HCEC 1CT (cell line): ENCODE measurements around the gene DNAH6.

ENCODE experiments used
- DNase-seq: peaks from one replicate; pipeline ENCODE4 v3.0.0-alpha.2; 2017

The DNAH6 gene

DNA sequence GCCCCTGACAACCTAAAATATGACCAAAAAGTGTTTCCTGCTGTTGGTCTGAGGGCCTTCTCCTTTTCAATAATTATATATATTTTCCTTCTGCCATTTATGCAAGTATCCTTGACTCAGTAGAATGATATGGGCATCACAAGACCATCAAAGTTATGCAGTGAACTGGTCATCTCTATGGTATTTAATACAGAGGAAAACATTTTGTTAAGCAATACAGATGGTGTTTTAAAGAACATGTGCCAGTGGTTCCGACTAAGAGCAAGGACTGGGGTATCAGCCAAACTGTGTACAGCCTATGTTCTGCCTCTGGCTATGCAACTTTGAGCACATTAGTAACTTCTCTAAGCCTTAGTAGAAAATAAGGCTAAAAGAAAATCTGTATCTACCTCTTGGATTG, 185.6 kb downstream of the DNAH6 start:
- DNase-seq = peak; percentile 97

DNA sequence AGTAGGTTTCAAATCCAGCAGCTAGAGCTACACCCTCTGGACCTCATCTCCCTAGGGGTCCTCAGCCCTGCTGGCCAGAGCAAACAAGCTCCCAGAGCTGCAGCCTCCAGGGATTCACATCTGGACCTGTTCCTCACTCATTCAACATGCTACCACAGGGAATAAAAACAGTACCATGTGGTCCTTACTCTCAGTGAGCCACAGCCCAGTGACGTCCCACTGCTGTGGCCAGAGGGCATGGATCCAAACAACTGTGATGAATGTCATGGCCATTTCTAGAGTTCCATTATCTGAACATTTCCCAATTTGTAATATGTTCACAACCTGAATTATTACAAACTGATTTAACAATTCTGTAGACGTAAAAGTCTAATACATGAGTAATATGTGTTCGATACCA, 186.6 kb downstream of the DNAH6 start:
- DNase-seq = no peak

- no peak for DNase-seq
Observed at GRCh38 chr2:84703831-84704230, 187.5 kb downstream of the DNAH6 start.

DNA sequence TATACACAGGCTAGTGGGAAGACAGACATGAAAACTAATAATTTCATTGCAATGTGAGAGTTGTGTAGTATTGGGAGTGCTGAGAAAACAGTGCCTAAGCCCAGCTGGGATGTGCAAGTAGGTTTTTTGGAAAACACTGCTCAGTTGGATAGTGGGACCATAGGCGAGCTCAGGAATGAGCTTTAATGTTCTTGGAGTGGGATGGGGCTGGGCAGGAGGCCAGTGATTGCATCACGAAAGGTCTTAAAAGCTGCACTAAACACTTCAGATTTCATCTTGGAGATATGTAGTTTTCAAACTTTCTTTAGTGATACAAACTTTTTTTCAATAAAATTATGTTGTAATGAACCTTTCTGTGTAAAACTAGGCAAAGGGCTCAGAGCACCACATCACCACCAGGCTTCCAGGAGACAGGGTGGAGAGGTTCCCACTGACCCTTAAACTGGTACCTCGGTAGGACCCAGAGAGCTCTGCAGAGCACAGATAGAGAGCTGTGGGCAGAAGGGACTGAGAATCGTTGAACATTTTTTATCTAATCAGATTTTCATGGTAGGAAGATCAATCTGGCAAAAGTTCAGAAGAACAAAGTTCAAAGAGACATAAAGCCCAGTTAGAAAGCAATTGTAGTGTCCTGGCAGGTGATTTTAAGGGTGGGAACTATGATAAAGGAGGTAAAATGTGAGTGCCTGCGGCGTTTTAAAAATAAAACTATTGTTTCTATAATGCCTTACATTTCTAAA, 188.4 kb downstream of the DNAH6 start:
- DNase-seq = peak; percentile 19

DNA sequence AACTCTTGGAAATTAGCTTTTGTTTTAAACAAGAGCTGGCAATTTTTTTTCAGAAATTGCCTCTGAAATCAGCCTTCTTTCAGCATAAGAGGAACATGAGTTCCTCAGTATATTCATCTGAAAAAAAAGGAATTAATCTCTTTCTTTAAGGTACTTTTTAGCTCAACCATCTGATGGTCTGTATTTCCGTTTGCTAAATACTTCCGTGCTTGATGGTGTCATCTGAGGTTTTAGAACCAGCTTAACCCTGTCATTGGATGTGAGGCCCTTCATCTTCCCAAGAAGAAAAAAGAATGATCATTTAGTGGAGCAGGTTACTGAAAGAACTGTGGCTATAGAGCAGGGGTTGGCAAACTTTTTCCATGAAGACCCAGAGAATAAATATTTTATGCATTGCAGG, 189.6 kb downstream of the DNAH6 start:
- DNase-seq = no peak

DNA sequence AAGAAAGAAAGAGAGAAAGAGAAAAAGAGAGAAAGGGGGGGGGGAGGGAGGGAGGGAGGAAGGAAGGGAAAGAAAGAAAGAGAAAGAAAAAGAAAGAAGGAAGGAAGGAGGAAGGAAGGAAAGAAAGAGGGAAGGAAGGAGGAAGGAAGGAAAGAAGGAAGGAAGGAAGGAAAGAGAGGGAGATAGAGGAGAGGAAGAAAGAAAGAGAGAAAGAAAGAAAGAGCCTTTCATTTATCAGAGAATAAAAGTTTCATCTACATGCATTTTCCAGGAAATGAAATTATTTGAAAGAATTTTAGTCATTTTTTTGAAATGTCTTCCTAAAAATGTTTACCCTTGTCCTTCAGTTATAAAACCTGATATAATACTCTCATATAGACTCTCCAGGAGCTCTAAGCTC, 192.1 kb downstream of the DNAH6 start:
- DNase-seq = no peak

DNA sequence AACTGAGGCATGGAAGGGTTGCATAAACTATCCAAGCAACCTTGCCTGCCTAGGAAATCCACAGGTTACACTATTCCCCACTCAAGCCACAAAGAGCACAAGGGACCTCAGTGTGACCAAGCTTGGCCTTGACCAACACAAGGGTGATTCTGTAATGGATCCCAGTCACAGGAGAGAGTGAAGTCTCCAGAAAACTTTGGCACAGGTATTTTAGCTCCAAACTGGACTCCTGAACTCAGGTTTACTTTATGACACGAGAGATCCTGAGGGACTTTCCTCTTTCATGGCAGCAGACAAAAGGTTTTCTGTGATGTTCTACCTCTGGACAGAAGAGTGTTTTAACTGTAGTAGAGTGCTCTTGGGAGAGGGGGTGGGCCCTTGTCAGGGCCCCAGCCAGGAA, 195.4 kb downstream of the DNAH6 start:
- no peak for DNase-seq

DNA sequence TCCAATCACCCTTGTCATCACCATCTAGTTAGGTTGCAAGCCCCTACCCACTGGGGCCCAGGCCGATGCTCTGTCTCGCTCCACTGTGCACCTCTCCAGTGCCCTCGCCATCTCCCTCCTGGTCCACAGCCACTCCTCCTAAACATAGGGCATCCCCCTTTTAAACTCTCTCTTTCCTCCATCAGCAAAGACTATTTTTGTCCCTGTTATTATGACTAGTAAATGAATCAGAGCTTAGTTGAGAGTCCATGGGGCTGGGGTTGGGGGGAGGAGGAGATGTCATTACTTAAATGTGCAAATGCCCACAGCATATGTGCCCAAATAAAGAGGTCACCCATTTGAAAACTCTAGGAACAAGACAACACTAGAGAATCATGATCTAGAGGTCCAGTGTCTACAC, 197.1 kb downstream of the DNAH6 start:
- peak; percentile 76 for DNase-seq

DNA sequence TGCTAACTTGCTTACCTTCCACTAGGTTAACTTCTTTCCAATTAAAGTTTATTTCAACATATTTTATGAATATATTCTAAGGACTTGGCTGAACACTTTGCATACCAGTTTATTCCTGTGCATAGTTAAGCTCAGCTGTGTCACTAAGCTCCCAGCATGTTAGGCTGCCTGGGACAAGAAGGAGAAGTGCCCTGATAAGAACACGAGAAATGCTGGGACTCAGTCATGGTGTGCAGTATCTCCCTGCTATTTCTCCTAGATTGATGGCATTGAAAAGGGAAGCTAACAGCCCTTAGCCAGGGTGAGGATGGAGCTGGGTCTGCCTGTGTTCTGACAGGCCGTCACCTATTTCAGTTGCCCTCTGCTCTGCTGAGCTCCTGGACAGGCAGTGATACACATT, 200.3 kb downstream of the DNAH6 start:
- no peak for DNase-seq

DNA sequence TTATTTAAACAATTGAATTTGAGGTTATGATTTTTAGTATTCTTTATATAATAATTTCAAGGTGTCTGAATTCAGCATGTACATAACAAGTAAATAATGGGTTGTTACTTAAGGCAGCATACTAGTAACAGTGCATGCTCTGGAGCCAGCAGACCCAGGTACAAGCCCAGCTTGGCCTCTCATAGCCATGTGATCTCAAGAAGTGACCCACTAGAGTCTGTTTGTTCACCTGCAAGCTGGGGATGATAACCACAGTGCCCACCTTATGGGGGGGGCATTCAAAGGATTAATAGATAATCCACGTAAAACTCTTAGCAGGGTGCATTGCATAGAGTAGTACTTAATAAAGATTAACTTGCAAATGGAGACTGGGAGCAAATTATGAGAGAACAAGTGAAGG, 201.0 kb downstream of the DNAH6 start:
- no peak for DNase-seq

DNA sequence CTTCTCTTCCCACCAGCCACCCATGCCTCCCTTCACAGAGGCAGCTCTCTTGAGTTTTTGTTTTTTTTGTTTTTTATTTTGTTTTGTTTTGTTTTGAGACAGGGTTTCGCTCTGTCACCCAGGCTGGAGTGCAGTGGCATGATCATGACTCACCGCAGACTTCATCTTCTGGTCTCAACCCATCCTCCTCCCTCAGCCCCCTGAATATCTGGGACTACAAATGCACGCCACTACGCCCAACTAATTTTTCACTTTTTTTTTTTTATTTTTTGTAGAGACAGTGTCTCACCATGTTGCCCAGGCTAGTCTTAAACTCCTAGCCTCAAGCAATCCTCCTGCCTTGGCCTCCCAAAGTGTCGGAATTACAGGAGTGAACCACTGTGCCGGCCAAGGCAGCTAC, 203.1 kb downstream of the DNAH6 start:
- no peak for DNase-seq

DNA sequence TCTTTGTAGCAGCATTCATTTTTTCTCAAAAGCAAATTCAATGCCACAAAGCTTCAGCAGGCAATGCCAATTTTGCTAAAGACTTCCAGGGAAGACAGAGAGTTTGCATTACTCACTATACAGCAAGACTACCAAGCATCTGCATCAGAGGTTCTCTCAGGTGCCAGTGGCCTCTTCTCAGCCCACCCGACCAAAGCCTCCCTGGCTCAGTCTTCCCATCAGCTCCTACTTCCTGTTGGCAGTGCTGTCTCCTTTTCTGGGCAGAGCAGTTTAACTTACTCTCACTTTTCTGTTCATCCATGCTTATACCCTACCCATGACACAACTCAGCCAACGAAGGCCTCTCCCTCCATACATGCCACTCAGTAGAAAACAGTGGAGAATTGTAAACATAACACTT, 207.5 kb downstream of the DNAH6 start:
- no peak for DNase-seq

GRCh38 chr2:84725717-84726116, 209.4 kb downstream of the DNAH6 start:
- no peak for DNase-seq

DNA sequence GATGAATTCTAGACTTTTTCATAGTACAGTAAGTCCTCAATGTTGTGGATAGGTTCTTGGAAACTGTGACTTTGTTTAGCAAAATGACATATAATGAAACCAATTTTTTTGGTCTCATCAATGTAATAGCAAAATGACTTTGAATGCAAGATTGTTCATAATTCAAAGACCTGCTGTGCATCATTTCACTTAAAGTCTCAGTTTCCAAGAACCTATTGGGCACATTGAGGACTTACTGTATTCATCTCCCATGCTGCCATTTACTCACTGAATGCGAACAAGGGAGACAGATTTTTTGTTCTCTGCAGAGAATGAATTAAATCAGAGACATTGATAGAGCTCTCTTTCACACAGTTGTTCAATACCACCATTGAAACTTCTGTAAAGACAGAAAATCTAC, 211.0 kb downstream of the DNAH6 start:
- DNase-seq = no peak

DNA sequence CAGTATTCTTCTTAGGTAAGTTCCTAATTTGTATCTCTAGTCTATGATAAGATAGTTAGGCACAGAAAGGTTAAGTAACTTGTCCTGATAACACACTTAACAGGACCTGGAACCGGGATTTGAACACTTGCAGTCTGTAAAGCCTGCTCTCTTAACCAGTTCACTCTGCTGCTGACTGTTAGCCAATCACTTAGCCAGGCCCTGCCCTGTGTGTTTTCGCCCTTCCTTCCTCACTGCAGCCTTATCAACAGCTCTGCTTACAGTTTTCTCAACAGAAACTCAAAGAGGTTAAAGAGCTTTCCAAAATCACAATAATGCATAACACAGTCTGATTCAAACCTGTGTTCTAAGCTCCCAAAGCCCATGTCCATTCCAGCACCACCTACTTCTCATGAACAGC, 212.9 kb downstream of the DNAH6 start:
- DNase-seq = no peak

DNA sequence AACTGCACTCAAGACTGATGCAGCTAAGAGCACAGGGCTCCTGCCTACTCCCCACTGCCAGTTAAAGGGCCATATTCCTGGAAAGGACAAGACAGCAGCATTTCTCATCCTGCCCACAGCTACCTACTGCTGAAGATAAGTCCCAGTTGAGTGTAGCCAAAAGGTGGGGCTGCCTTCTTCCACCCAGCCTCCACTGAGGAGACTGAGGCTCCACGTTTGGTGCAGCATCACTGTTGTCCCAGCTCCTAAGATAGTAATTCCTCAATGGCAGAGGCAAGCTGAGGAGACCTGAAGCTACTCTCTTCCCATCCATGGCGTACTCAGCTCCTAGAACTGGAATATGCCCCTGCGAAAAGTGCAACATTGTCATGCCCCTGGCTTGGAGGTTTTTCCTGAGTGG, 214.9 kb downstream of the DNAH6 start:
- DNase-seq = no peak

GRCh38 chr2:84732897-84733778, 216.8 kb downstream of the DNAH6 start:
- DNase-seq = no peak

DNA sequence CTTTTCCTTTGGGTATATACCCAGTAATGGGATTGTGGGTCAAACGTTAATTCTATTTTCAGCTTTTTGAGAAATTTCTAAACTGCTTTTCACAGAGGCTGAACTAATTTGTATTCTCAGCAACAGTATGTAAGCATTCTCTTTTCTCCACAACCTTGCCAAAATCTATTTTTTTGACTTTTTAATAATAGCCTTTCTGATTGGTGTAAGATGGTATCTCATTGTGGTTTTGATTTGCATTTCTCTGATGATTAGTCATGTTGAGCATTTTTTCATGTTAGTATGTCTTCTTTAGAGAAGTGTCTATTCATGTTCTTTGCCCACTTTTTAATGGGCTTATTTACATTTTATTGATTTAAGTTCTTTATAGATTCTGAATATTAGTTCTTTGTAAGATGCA, 219.1 kb downstream of the DNAH6 start:
- no peak for DNase-seq

- peak; percentile 68 for DNase-seq
Observed at GRCh38 chr2:84741182-84741822, 225.0 kb downstream of the DNAH6 start.

GRCh38 chr2:84748341-84748740, 232.0 kb downstream of the DNAH6 start:
- DNase-seq = no peak

DNA sequence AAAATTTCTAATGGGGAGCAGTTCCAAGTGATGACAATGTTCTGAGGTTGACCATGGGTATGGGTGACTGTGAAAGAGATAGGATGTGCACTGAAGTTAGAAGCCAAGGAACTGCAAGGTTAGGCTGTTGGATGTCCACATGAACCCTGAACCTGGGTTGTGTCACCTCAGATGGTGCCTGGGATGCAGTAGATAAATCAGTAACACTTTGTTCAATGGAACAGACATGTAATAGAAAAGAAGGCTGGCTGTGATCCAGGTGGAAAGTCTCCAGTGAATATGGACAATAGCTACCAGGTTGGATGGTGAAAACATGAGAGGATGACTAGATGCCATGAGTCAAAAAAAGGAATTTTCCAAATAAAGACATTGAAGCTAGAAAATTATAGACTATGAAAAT, 233.1 kb downstream of the DNAH6 start:
- peak; percentile 10 for DNase-seq

DNA sequence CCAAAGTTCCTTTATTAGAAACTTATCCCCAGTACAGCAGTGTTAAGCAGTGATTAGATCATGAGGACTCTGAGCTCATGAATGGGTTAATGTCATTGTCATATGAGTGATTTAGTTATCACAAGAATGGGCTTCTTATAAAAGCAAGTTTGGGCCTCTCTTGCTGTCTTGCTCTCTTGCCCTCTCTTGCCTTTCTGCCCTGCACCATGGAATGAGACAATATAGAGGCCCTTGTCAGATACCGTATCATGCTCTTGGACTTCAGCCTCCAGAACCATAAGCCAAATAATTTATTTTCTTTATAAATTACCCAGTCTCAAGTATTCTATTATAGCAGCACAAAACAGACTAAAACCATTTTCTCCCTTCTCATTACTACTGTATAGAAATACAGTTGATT, 238.8 kb downstream of the DNAH6 start:
- no peak for DNase-seq

DNA sequence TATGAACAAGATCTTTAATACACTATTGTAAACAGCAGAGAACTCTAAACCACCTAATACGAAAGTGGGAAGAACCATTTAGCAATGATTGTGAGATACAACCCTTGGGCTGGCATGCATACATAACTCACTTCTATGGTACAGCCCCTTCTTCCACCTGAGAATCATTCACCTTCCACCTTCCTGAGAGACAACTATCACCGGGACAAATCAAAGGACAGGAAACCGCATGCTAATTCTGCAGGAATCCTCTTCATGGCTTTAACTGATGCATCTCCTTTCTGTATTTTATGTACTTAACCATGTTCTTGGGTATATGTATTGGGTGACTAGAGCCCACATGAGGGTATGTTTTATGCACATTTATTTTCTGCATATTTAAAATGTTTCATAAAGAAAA, 241.3 kb downstream of the DNAH6 start:
- no peak for DNase-seq

DNA sequence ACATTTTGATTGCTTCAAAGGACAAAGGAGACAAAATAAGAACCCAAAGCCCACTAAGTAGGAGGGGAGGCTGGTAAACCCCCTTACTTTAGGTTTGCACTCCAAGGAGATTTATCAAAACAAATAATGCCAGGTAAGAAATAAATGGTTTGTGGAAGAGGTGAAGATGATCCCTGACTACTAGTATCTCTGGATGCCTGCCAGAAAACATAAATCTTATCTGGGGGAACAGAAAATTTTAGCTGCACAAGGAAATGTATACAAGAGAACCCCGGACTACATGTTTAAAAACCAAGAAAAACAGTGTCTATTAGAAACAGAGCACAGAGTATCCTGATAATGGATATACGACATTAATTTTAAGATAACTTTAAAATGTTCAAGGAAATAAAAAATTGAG, 250.5 kb downstream of the DNAH6 start:
- no peak for DNase-seq
